ENCODE data around the gene ANTXR1. TPM values are rescaled to one million over a fixed set of nuclear protein-coding genes. Genes with fewer than 3 reads are reported as not detected.

Gene ANTXR1
- total RNA-seq, 3 donors from 2014 or later (not counting 1 experiment from before 2014, with no cell fraction given) = not detected

GRCh38 chr2:69081757-69082156 lies 68.8 kb downstream of the ANTXR1 start:
- Histone ChIP-seq H3K4me1 (ENCODE audit: control insufficient read depth, insufficient read depth, low read length) (no peaks in the 10 kb centered on the region), H3K36me3 (ENCODE audit: control insufficient read depth, insufficient read depth, low read length) (no peaks in the 10 kb centered on the region), H3K9me3 (ENCODE audit: control insufficient read depth, insufficient read depth, low read length) (no peaks in the 10 kb centered on the region), H3K4me3 (ENCODE audit: low read length) (no peak overlapping the region), H3K27ac (ENCODE audit: low read length) (no peak overlapping the region), H3K27me3 (ENCODE audit: control insufficient read depth, insufficient read depth, low read length) (peaks cover 3% of the 10 kb centered on the region)
- H3K4me3 Mint-ChIP-seq = no peak overlapping the region
- intact Hi-C loops (cut with micrococcal nuclease) = no loop called here
- no peak overlapping the region for H3K27ac Mint-ChIP-seq
- no peak for TF ChIP-seq CTCF (IDR thresholded peaks at IDR 0.05)
- H3K36me3 Mint-ChIP-seq = no peaks in the 10 kb centered on the region
- 71% methylated on average over 3 of the region's 4 CpGs for WGBS (ENCODE audit: insufficient coverage)
- no peaks in the 10 kb centered on the region for H3K9me3 Mint-ChIP-seq
- ATAC-seq (no peak), DNase-seq (no peak)
- H3K4me1 Mint-ChIP-seq = peaks cover 6 to 7% of the 10 kb centered on the region in 2 donors
- H3K27me3 Mint-ChIP-seq (ENCODE audit: low read depth in 2 of 2) = peaks cover 14 to 46% of the 10 kb centered on the region in 2 donors

DNA sequence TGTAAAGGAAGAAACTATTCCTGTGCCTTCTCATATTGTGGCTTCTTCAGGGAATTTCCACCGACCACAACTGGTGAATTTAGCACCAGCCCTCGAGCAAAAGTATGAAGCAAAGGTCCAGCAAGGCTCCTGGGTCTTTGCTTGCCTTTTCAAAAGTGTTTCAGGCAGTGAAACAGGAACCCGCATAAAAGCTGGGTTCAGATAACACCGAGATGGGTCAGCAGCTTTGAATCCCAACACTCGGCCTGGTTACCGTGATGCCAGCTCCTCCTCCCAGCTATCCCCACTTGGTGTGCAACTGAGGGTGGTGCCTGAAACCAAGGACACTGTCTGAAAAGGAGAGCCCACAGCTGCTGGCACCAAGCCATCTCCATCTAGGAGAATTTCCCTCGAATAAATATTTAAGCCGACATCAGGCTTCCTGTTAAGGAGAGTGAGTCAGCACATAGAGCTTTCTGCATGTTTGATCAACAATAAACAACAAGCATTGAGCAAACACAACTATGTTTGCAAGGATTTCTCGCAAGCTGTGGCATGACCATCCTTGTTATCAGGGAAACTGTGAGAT lies 69.5 kb downstream of the ANTXR1 start:
- H3K27ac ChIP-seq (ENCODE audit: low read length) = no peak overlapping the region
- no peak overlapping the region for H3K27ac Mint-ChIP-seq
- H3K4me3 ChIP-seq (ENCODE audit: low read length) = no peak overlapping the region

DNA sequence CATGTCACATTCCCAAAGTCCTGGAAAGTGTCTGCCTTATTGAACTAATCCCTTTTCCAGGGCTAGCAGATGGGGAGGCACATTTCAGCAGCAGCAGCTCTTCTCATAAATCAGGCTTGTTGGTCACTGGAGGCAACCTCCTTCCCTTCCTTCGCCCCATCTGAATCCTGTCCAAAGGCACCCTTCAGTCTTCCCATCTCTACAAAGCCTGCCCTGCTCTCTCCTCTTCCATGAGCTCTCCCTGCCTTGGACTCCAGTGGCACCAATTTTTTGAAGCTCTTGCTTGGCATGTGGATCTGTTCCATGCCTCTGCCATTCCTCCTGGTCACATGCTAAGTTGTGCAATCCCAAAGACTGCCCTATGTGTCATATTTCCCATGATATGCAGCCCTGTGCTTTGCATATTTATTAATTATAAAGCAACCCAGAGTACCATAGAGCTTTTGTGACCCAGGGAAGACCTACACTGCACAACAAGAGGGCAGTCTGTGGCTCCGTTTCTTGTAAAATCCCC lies 70.3 kb downstream of the ANTXR1 start:
- Mint-ChIP-seq H3K27me3 (ENCODE audit: low read depth in 2 of 2) (peaks cover 19 to 40% of the 10 kb centered on the region in 2 donors), H3K4me1 (peaks cover 13 to 19% of the 10 kb centered on the region in 2 donors), H3K27ac (no peak overlapping the region), H3K36me3 (no peaks in the 10 kb centered on the region), H3K9me3 (no peaks in the 10 kb centered on the region), H3K4me3 (no peak overlapping the region)
- DNase-seq (no peak), ATAC-seq (no peak)
- Histone ChIP-seq H3K27ac (ENCODE audit: low read length) (no peak overlapping the region), H3K9me3 (ENCODE audit: control insufficient read depth, insufficient read depth, low read length) (no peaks in the 10 kb centered on the region), H3K4me3 (ENCODE audit: low read length) (no peak overlapping the region), H3K27me3 (ENCODE audit: control insufficient read depth, insufficient read depth, low read length) (peaks cover 3% of the 10 kb centered on the region), H3K36me3 (ENCODE audit: control insufficient read depth, insufficient read depth, low read length) (no peaks in the 10 kb centered on the region), H3K4me1 (ENCODE audit: control insufficient read depth, insufficient read depth, low read length) (no peaks in the 10 kb centered on the region)
- intact Hi-C loops (cut with micrococcal nuclease) = no loop called here
- 95% methylated on average over 2 of the region's 2 CpGs for WGBS (ENCODE audit: insufficient coverage)
- TF ChIP-seq CTCF (IDR thresholded peaks at IDR 0.05) = no peak

More for the DNA sequence above, 69.5 kb downstream of the ANTXR1 start:
- intact Hi-C loops (cut with micrococcal nuclease) = no loop called here
- Histone ChIP-seq H3K36me3 (ENCODE audit: control insufficient read depth, insufficient read depth, low read length) (no peaks in the 10 kb centered on the region), H3K27me3 (ENCODE audit: control insufficient read depth, insufficient read depth, low read length) (peaks cover 3% of the 10 kb centered on the region), H3K4me1 (ENCODE audit: control insufficient read depth, insufficient read depth, low read length) (no peaks in the 10 kb centered on the region), H3K9me3 (ENCODE audit: control insufficient read depth, insufficient read depth, low read length) (no peaks in the 10 kb centered on the region)
- ATAC-seq (no peak), DNase-seq (no peak)
- peaks cover 13 to 15% of the 10 kb centered on the region in 2 donors for H3K4me1 Mint-ChIP-seq
- no peaks in the 10 kb centered on the region for H3K36me3 Mint-ChIP-seq
- no peak overlapping the region for H3K4me3 Mint-ChIP-seq
- 21% methylated on average over 9 of the region's 9 CpGs for WGBS (ENCODE audit: insufficient coverage)
- H3K27me3 Mint-ChIP-seq (ENCODE audit: low read depth in 2 of 2) = peaks cover 12 to 46% of the 10 kb centered on the region in 2 donors
- TF ChIP-seq CTCF (IDR thresholded peaks at IDR 0.05) = no peak
- H3K9me3 Mint-ChIP-seq = no peaks in the 10 kb centered on the region

- Mint-ChIP-seq H3K27me3 (ENCODE audit: low read depth in 2 of 2) (peaks cover 19 to 28% of the 10 kb centered on the region in 2 donors), H3K36me3 (no peaks in the 10 kb centered on the region), H3K27ac (no peak overlapping the region), H3K4me3 (no peak overlapping the region), H3K9me3 (no peaks in the 10 kb centered on the region), H3K4me1 (peaks cover 13 to 19% of the 10 kb centered on the region in 2 donors)
- WGBS (ENCODE audit: insufficient coverage) = 100% methylated on average over 1 of the region's 4 CpGs
- H3K36me3 ChIP-seq (ENCODE audit: control insufficient read depth, insufficient read depth, low read length) = no peaks in the 10 kb centered on the region
- no peaks in the 10 kb centered on the region for H3K4me1 ChIP-seq (ENCODE audit: control insufficient read depth, insufficient read depth, low read length)
- intact Hi-C loops (cut with micrococcal nuclease) = no loop called here
- H3K27me3 ChIP-seq (ENCODE audit: control insufficient read depth, insufficient read depth, low read length) = peaks cover 8% of the 10 kb centered on the region
- no peak for ATAC-seq
- no peak overlapping the region for H3K27ac ChIP-seq (ENCODE audit: low read length)
- H3K4me3 ChIP-seq (ENCODE audit: low read length) = no peak overlapping the region
- no peak for TF ChIP-seq CTCF (IDR thresholded peaks at IDR 0.05)
- no peaks in the 10 kb centered on the region for H3K9me3 ChIP-seq (ENCODE audit: control insufficient read depth, insufficient read depth, low read length)
- no peak for DNase-seq
These were observed 71.5 kb downstream of the ANTXR1 start for GRCh38 chr2:69084492-69084891.
